H9 (cell line): Measurements from ENCODE around the gene P2RX6. TPM values are rescaled to one million over a fixed set of nuclear protein-coding genes. Genes with fewer than 3 reads are reported as not detected.
A peak's percentile ranks its signal among the peaks of the same experiment; 100 is the strongest.

Source experiments
- DNase-seq: peaks from one replicate; pipeline ENCODE4 v3.0.0-alpha.2; 2017
- H2AFZ ChIP-seq: one replicate; pipeline ENCODE4 v1.6.1; 2013; ENCODE audit warnings: mild to moderate bottlenecking, low read length, control low read depth, moderate library complexity
- H2AK5ac ChIP-seq: 2 replicates; pipeline ENCODE4 v1.6.1; 2013; ENCODE audit warnings: low read length, control low read depth, mixed read lengths; ENCODE audit not compliant: insufficient read length
- H2BK120ac ChIP-seq: one replicate; pipeline ENCODE4 v1.6.1; 2013; ENCODE audit warnings: low read depth, mild to moderate bottlenecking, low read length, control low read depth, inconsistent platforms; ENCODE audit not compliant: poor library complexity, severe bottlenecking
- H2BK12ac ChIP-seq: 2 replicates; pipeline ENCODE4 v1.6.1; 2013; ENCODE audit warnings: low read length, control low read depth, mixed read lengths, low read depth; ENCODE audit not compliant: insufficient read length
- H2BK15ac ChIP-seq: 2 replicates; pipeline ENCODE4 v1.6.1; 2013; ENCODE audit warnings: low read depth, low read length, control low read depth
- H2BK20ac ChIP-seq: one replicate; pipeline ENCODE4 v1.6.1; 2013; ENCODE audit warnings: low read depth, mild to moderate bottlenecking, low read length, control low read depth, inconsistent platforms; ENCODE audit not compliant: poor library complexity, severe bottlenecking
- H2BK5ac ChIP-seq: 2 replicates; pipeline ENCODE4 v1.6.1; 2013; ENCODE audit warnings: low read length, control low read depth, mixed read lengths; ENCODE audit not compliant: insufficient read length
- H3K14ac ChIP-seq: 2 replicates; pipeline ENCODE4 v1.6.1; 2013; ENCODE audit warnings: low read length, control low read depth; ENCODE audit not compliant: insufficient read depth
- H3K18ac ChIP-seq: 2 replicates; pipeline ENCODE4 v1.6.1; 2013; ENCODE audit warnings: low read depth, mild to moderate bottlenecking, mixed read lengths, low read length, control low read depth; ENCODE audit not compliant: insufficient read length
- H3K23ac ChIP-seq: 2 replicates; pipeline ENCODE4 v1.6.1; 2013; ENCODE audit warnings: low read length, control low read depth, mixed read lengths, low read depth; ENCODE audit not compliant: insufficient read length
- H3K23me2 ChIP-seq: 2 replicates; pipeline ENCODE4 v1.6.1; 2013; ENCODE audit warnings: low read depth, mild to moderate bottlenecking, mixed read lengths, low read length, control low read depth; ENCODE audit not compliant: insufficient read length, poor library complexity, severe bottlenecking
- H3K27ac ChIP-seq: 2 replicates; pipeline ENCODE4 v1.5.1; 2013; ENCODE audit warnings: low read length, control low read depth, mixed read lengths, low read depth; ENCODE audit not compliant: insufficient read length
- H3K27me3 ChIP-seq: 2 replicates; pipeline ENCODE4 v1.6.1; 2013; ENCODE audit warnings: low read length, control low read depth, inconsistent platforms; ENCODE audit not compliant: insufficient read depth
- H3K4ac ChIP-seq: 2 replicates; pipeline ENCODE4 v1.6.1; 2013; ENCODE audit warnings: low read depth, mild to moderate bottlenecking, control low read depth, inconsistent platforms, low read length, moderate library complexity
- H3K4me1 ChIP-seq: 2 replicates; pipeline ENCODE4 v1.6.1; 2013; ENCODE audit warnings: low read length, control low read depth, inconsistent platforms; ENCODE audit not compliant: insufficient read depth
- H3K4me2 ChIP-seq: 2 replicates; pipeline ENCODE4 v1.6.1; 2013; ENCODE audit warnings: low read length, control low read depth, mixed read lengths; ENCODE audit not compliant: insufficient read length, insufficient read depth
- H3K56ac ChIP-seq: 2 replicates; pipeline ENCODE4 v1.6.1; 2013; ENCODE audit warnings: low read depth, mild to moderate bottlenecking, mixed read lengths, low read length, control low read depth; ENCODE audit not compliant: insufficient read length
- H3K79me1 ChIP-seq: 2 replicates; pipeline ENCODE4 v1.6.1; 2013; ENCODE audit warnings: low read depth, mild to moderate bottlenecking, moderate library complexity, low read length, control low read depth, inconsistent platforms; ENCODE audit not compliant: insufficient read depth, poor library complexity, severe bottlenecking
- H3K79me2 ChIP-seq: 2 replicates; pipeline ENCODE4 v1.6.1; 2013; ENCODE audit warnings: low read length, control low read depth, inconsistent platforms; ENCODE audit not compliant: insufficient read depth
- H3K9ac ChIP-seq: 2 replicates; pipeline ENCODE4 v1.6.1; 2013; ENCODE audit warnings: low read length, control low read depth, mixed read lengths; ENCODE audit not compliant: insufficient read length; ENCODE audit errors: extremely low read depth
- H3K9me3 ChIP-seq: one replicate; pipeline ENCODE4 v1.6.1; 2013; ENCODE audit warnings: low read depth, low read length, inconsistent platforms; ENCODE audit not compliant: control insufficient read depth
- H3T11ph ChIP-seq: one replicate; pipeline ENCODE4 v1.6.1; 2013; ENCODE audit warnings: mild to moderate bottlenecking, low read length, control low read depth, inconsistent platforms
- H4K20me1 ChIP-seq: one replicate; pipeline ENCODE4 v1.6.1; 2013; ENCODE audit not compliant: control insufficient read depth, insufficient read length, insufficient read depth
- H4K5ac ChIP-seq: 2 replicates; pipeline ENCODE4 v1.6.1; 2013; ENCODE audit warnings: low read depth, mild to moderate bottlenecking, mixed read lengths, low read length, control low read depth; ENCODE audit not compliant: insufficient read length
- H4K8ac ChIP-seq: replicated peaks from 2 replicates; pipeline ENCODE4 v1.6.1; 2013; ENCODE audit warnings: low read length, control low read depth, mixed read lengths, low read depth; ENCODE audit not compliant: insufficient read length
- H4K91ac ChIP-seq: 2 replicates; pipeline ENCODE4 v1.6.1; 2013; ENCODE audit warnings: low read depth, mild to moderate bottlenecking, moderate library complexity, mixed read lengths, low read length, control low read depth; ENCODE audit not compliant: insufficient read length
- H3K27ac Mint-ChIP-seq, 3 experiments: 2 replicates in 2 of 3; 3 replicates in 1 of 3; pipeline ENCODE4 v1.8.0; 2020 to 2021; ENCODE audit warnings: mixed read lengths in 3 of 3, mild to moderate bottlenecking in 1 of 3, moderate library complexity in 1 of 3
- H3K27me3 Mint-ChIP-seq: 2 replicates; pipeline ENCODE4 v1.8.0; 2021; ENCODE audit warnings: low read depth, mild to moderate bottlenecking, moderate library complexity, mixed read lengths
- H3K36me3 Mint-ChIP-seq, 3 experiments: 2 replicates in 2 of 3; 3 replicates in 1 of 3; pipeline ENCODE4 v1.8.0; 2020 to 2021; ENCODE audit warnings: low read depth in 3 of 3, mixed read lengths in 3 of 3; ENCODE audit not compliant: insufficient read depth in 1 of 3
- H3K4me1 Mint-ChIP-seq, 2 experiments: 2 replicates each; pipeline ENCODE4 v1.8.0; 2020; ENCODE audit warnings: mixed read lengths in 2 of 2
- H3K4me3 Mint-ChIP-seq, 2 experiments: 2 replicates in 1 of 2; 3 replicates in 1 of 2; pipeline ENCODE4 v1.8.0; 2020 to 2021; ENCODE audit warnings: mild to moderate bottlenecking in 2 of 2, mixed read lengths in 2 of 2, moderate library complexity in 1 of 2
- H3K9me3 Mint-ChIP-seq, 2 experiments: 2 replicates in 1 of 2; 3 replicates in 1 of 2; pipeline ENCODE4 v1.8.0; 2020; ENCODE audit warnings: mild to moderate bottlenecking in 2 of 2, mixed read lengths in 2 of 2, moderate library complexity in 1 of 2
- WGBS: extraction: QIAGEN DNeasy Blood & Tissue Kit; methylation state at CpG from one replicate; pipeline ENCODE4 v1.1.7; 2013; ENCODE audit warnings: missing lambda C conversion rate, low lambda C conversion rate, mixed read lengths; ENCODE audit not compliant: insufficient read length; ENCODE audit errors: extremely low coverage; 5-methylcytosine and 5-hydroxymethylcytosine counted together
- total RNA-seq: library from RNA; stranded (reverse); gene quantifications from 2 replicates; pipeline ENCODE4 v1.2.1, GENCODE V29; 2021
- TF ChIP-seq, protein P1 (sequence below): fragments of 200-600 bp; sonication (generic); conservative IDR thresholded peaks from 3 replicates; pipeline ENCODE4 v1.8.0; 2021; ENCODE audit warnings: antibody characterized with exemption, mild to moderate bottlenecking

P2RX6 gene
- total RNA-seq, 1 experiment from 2014 or later, result not detected

DNA sequence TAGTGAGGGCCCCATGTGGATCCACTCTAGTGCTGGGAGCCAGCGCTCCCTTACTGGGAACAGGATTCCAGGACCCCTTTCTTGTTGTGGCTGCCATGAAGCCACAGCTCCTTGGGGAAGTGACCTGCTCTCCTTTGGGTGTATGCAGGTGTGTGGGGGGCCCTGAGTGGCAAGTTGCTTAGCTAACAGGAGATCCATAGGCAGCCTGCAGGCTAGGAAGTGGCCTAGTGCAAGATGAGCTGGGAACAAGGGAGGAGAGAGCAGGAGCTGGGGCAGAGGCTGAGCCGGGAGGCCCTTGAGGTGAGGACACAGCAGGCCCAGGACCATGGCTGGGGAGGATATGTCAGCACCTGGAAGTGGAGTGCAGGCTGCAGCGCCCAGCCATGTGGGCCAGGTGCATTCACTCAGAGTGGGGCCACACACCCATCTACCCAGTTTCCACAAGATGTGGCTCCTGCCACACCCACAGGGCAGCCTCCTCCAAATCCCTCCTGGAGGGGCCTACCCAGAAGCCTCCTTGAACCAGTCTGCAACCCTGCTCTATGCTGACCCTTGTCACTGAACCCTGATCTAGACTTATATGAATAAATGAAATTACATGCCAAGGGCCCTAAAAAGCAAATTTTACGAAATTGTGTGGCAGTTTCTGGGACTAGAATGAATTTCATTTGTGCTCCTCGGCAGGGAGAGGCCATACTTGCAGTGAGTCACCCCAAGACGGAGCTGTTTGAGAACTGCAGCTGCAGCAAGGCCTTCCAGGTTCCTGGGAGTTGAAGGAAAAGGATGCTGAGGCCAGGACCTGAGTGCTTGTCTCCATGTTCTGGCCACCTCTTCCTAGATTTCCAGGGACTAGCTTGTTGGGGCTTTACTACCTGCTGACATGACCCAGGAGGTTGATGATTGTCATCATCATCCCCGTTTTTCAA lies 16.3 kb upstream of the P2RX6 start:
- no CpG with 5 or more reads among the region's 7 CpGs for WGBS
- no peaks in the 10 kb centered on the region for H3K9me3 ChIP-seq
- H3K23ac ChIP-seq, result no peak overlapping the region
- no peaks in the 10 kb centered on the region for H3K27me3 ChIP-seq
- no peaks in the 10 kb centered on the region; the same call in 1 of the 2 replicates for H3K4me1 ChIP-seq
- H3K23me2 ChIP-seq, result peaks cover 11% of the 10 kb centered on the region
- H3K18ac ChIP-seq, result no peak overlapping the region
- H2BK12ac ChIP-seq, result no peak overlapping the region
- no peaks in the 10 kb centered on the region for H4K20me1 ChIP-seq
- H3K9ac ChIP-seq, result no peak overlapping the region
- H3K27me3 Mint-ChIP-seq, result no peaks in the 10 kb centered on the region
- peak overlapping the region in 2 of 3 experiments; percentile 39 to 82; a peak in 3 of 7 replicates for H3K27ac Mint-ChIP-seq
- H2BK20ac ChIP-seq, result no peak overlapping the region
- no peaks in the 10 kb centered on the region for H3K9me3 Mint-ChIP-seq
- no peak overlapping the region for H3K4me2 ChIP-seq
- no peak overlapping the region for H4K5ac ChIP-seq
- no peak for DNase-seq
- H3K36me3 Mint-ChIP-seq, result peaks cover 2 to 12% (median 3%) of the 10 kb centered on the region in 3 experiments; a peak in 5 of 7 replicates
- no peak overlapping the region for H3K4me3 Mint-ChIP-seq
- H2BK15ac ChIP-seq, result no peak overlapping the region
- H2AFZ ChIP-seq, result no peak overlapping the region
- no peak overlapping the region for H4K91ac ChIP-seq
- no peak overlapping the region for H4K8ac ChIP-seq
- TF ChIP-seq, protein P1, sequence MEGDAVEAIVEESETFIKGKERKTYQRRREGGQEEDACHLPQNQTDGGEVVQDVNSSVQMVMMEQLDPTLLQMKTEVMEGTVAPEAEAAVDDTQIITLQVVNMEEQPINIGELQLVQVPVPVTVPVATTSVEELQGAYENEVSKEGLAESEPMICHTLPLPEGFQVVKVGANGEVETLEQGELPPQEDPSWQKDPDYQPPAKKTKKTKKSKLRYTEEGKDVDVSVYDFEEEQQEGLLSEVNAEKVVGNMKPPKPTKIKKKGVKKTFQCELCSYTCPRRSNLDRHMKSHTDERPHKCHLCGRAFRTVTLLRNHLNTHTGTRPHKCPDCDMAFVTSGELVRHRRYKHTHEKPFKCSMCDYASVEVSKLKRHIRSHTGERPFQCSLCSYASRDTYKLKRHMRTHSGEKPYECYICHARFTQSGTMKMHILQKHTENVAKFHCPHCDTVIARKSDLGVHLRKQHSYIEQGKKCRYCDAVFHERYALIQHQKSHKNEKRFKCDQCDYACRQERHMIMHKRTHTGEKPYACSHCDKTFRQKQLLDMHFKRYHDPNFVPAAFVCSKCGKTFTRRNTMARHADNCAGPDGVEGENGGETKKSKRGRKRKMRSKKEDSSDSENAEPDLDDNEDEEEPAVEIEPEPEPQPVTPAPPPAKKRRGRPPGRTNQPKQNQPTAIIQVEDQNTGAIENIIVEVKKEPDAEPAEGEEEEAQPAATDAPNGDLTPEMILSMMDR, result no peak
- H3K4me1 Mint-ChIP-seq, result peaks cover 11 to 17% of the 10 kb centered on the region in 2 experiments
- no peak overlapping the region for H3K56ac ChIP-seq
- H3K79me2 ChIP-seq, result no peaks in the 10 kb centered on the region
- H3K14ac ChIP-seq, result no peak overlapping the region
- no peak overlapping the region for H3T11ph ChIP-seq
- H2BK120ac ChIP-seq, result no peak overlapping the region
- no peak overlapping the region for H2BK5ac ChIP-seq
- H2AK5ac ChIP-seq, result no peak overlapping the region
- no peak overlapping the region for H3K27ac ChIP-seq
- H3K79me1 ChIP-seq, result no peaks in the 10 kb centered on the region
- H3K4ac ChIP-seq, result no peak overlapping the region
